COLO829 (cell line): Measurements from ENCODE around the gene EFCAB13.
"Not testable (repeated sequence)": the region's sequence is repeated elsewhere in the genome, so short reads cannot be mapped to it uniquely, and the experiment has no call there.

ENCODE experiments used
- DNase-seq: peaks from one replicate; pipeline ENCODE4 v3.0.0; 2012; ENCODE audit warnings: low spot score

EFCAB13 gene

GRCh38 chr17:47425887-47426635 is 102.3 kb downstream of the EFCAB13 start:
- DNase-seq, result not testable (repeated sequence)

DNA sequence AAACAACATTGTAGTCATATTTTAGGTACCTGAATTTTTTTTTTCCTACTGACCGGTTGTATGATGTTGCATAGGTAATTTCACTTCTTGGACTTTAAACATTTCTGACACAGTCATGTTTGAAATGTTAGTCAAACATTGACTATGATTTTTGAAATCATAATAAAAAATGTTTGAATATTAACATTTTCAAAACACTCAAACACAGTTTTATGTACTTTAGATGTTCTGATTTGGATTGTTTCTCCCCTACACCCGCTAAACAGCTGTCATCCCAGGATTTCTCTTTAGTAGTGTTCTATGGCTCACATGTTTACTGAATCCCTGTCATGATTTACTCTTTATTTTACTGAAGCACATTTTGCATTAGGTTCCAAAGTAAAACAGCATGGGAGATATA is 104.2 kb downstream of the EFCAB13 start:
- no peak for DNase-seq

DNA sequence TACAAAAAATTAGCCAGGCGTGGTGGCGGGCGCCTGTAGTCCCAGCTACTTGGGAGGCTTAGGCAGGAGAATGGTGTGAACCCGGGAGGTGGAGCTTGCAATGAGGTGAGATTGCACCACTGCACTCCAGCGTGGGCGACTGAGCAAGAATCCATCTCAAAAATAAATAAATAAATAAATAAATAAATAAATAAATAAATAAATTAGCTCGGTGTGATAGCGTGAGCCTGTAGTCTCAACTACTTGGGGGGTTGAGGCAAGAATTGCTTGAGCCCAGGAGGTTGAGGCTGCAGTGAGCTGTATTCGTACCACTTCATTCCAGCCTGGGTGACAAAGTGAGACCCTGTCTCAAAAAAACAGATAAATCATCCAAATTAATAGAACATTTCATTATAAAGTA is 108.5 kb downstream of the EFCAB13 start:
- not testable (repeated sequence) for DNase-seq

- DNase-seq, result no peak
These were observed 141.4 kb downstream of the EFCAB13 start for GRCh38 chr17:47465165-47465564.

- not testable (repeated sequence) for DNase-seq
These were observed 143.2 kb downstream of the EFCAB13 start for GRCh38 chr17:47466976-47467375.

DNA sequence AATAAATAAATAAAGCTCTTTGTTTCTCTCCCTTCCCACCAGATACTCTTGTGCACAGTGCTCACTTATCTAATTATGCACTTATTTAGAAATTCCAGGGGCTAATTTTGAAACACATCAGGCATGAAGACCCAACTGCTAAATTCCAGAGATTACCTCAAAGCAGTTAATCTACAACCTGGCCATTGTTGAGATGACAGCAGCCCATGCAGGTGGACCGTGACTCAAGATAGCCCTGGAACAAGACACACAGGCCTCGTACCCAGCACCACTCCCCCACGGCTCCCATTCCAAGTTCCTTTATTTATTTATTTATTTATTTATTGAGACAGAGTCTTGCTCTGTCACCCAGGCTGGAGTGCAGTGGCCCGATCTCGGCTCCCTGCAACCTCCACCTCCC is 147.1 kb downstream of the EFCAB13 start:
- no peak for DNase-seq

- not testable (repeated sequence) for DNase-seq
These were observed 148.3 kb downstream of the EFCAB13 start for GRCh38 chr17:47472073-47472472.
